Common myeloid progenitor, CD34-positive (primary cell): ENCODE measurements around the gene LPCAT2.

ENCODE experiments used
- CTCF ChIA-PET: fragments of 350-600 bp; sonication (Branson Sonifier 250); formaldehyde crosslinking; loops from one replicate; lab custom pipeline; 2021; ENCODE audit warnings: antibody characterized with exemption; lab: Charles Lee
- POLR2A ChIA-PET: fragments of 350-600 bp; sonication (Branson Sonifier 250); formaldehyde crosslinking; loops from one replicate; lab custom pipeline; 2021; ENCODE audit warnings: antibody characterized with exemption; lab: Charles Lee
- DNase-seq, 3 donors: peaks; one replicate each; pipeline versions ENCODE4 v3.0.0 to v3.0.0-alpha.2; 2013
- H3K27ac ChIP-seq, 2 experiments: 1 replicate in 1 of 2; 2 replicates in 1 of 2; pipeline ENCODE4 v1.7.0; 2013; ENCODE audit warnings: inconsistent platforms in 2 of 2, low read length in 2 of 2, mild to moderate bottlenecking in 2 of 2, low read depth in 1 of 2, moderate library complexity in 1 of 2; ENCODE audit not compliant: severe bottlenecking in 2 of 2, insufficient read depth in 1 of 2, poor library complexity in 1 of 2
- H3K27me3 ChIP-seq, 5 experiments: replicated peaks in 2 of 5; 1 replicate in 3 of 5; 2 replicates in 2 of 5; pipeline versions ENCODE4 v1.6.1 to v1.7.0; 2013; ENCODE audit warnings: low read length in 4 of 5, mild to moderate bottlenecking in 2 of 5, moderate library complexity in 2 of 5, inconsistent platforms in 1 of 5; ENCODE audit not compliant: insufficient read depth in 5 of 5, control insufficient read depth in 4 of 5
- H3K36me3 ChIP-seq, 4 experiments: 1 replicate in 2 of 4; 2 replicates in 2 of 4; pipeline versions ENCODE4 v1.6.1 to v1.7.0; 2013; ENCODE audit warnings: low read length in 3 of 4, control low read depth in 1 of 4, mild to moderate bottlenecking in 1 of 4; ENCODE audit not compliant: control insufficient read depth in 4 of 4, insufficient read depth in 4 of 4
- H3K4me1 ChIP-seq, 4 experiments: 1 replicate in 3 of 4; 2 replicates in 1 of 4; pipeline versions ENCODE4 v1.6.1 to v1.7.1; 2013; ENCODE audit warnings: low read length in 3 of 4, mild to moderate bottlenecking in 3 of 4, control low read depth in 1 of 4, inconsistent platforms in 1 of 4, moderate library complexity in 1 of 4; ENCODE audit not compliant: control insufficient read depth in 4 of 4, insufficient read depth in 4 of 4; ENCODE audit errors: control extremely low read depth in 1 of 4
- H3K4me3 ChIP-seq, 7 experiments: 1 replicate in 4 of 7; 2 replicates in 3 of 7; pipeline versions ENCODE4 v1.5.1 to v1.7.0; 2013; ENCODE audit warnings: mild to moderate bottlenecking in 7 of 7, low read length in 6 of 7, moderate library complexity in 6 of 7, inconsistent platforms in 2 of 7, low read depth in 2 of 7, control low read depth in 1 of 7; ENCODE audit not compliant: insufficient read depth in 4 of 7, control insufficient read depth in 1 of 7; ENCODE audit errors: extremely low read depth in 1 of 7
- H3K9me3 ChIP-seq, 5 experiments: 1 replicate in 4 of 5; 2 replicates in 1 of 5; pipeline versions ENCODE4 v1.6.1 to v1.7.1; 2013; ENCODE audit warnings: low read length in 4 of 5, mild to moderate bottlenecking in 2 of 5, inconsistent platforms in 1 of 5, low read depth in 1 of 5, moderate library complexity in 1 of 5; ENCODE audit not compliant: control insufficient read depth in 4 of 5, insufficient read depth in 2 of 5; ENCODE audit errors: control extremely low read depth in 1 of 5
- WGBS: methylation state at CpG from one replicate; pipeline ENCODE4 v1.1.5; 2013; ENCODE audit not compliant: insufficient coverage; 5-methylcytosine and 5-hydroxymethylcytosine counted together

LPCAT2 gene

GRCh38 chr16:55510185-55510805 lies 1.4 kb downstream of the LPCAT2 start:
- Histone ChIP-seq H3K27me3 (no peaks in the 10 kb centered on the region), H3K9me3 (peaks cover 8 to 30% (median 23%) of the 10 kb centered on the region in 5 experiments), H3K4me1 (peaks cover 4 to 26% (median 9%) of the 10 kb centered on the region in 4 experiments), H3K36me3 (peaks cover 8 to 40% (median 14%) of the 10 kb centered on the region in 4 experiments), H3K4me3 (peak overlapping the region in 6 of 7 experiments; percentile 80 to 89 (median 84)), H3K27ac (no peak overlapping the region)
- WGBS, result no CpG with 5 or more reads among the region's 4 CpGs
- ChIA-PET POLR2A (interaction anchor here (0.8 kb wide), 1 partner anchor 28 kb away, joined by 3 read pairs; no protein-coding TSS in a partner anchor), CTCF (interaction anchor here (0.5 to 2.1 kb wide), 6 partner anchors 10 to 196 kb away, joined by 3 to 13 read pairs (median 4); no protein-coding TSS in a partner anchor)
- DNase-seq, result peak; percentile 39 to 92 (median 83)

- DNase-seq, result peak in 2 of 3 donors; percentile 22 to 33
- Histone ChIP-seq H3K9me3 (peaks cover 10 to 47% (median 26%) of the 10 kb centered on the region in 5 experiments), H3K36me3 (peaks cover 8 to 39% (median 14%) of the 10 kb centered on the region in 4 experiments), H3K4me3 (no peak overlapping the region), H3K27ac (no peak overlapping the region), H3K27me3 (no peaks in the 10 kb centered on the region), H3K4me1 (peaks cover 4 to 16% (median 9%) of the 10 kb centered on the region in 4 experiments)
- CTCF ChIA-PET, result interaction anchor here (1.0 to 2.1 kb wide), 7 partner anchors 12 to 189 kb away, joined by 3 to 7 read pairs (median 4); no protein-coding TSS in a partner anchor
- POLR2A ChIA-PET, result no interaction called here
- 100% methylated on average over 1 of the region's 1 CpG for WGBS
These were observed 4.1 kb downstream of the LPCAT2 start for GRCh38 chr16:55512941-55513340.

DNA sequence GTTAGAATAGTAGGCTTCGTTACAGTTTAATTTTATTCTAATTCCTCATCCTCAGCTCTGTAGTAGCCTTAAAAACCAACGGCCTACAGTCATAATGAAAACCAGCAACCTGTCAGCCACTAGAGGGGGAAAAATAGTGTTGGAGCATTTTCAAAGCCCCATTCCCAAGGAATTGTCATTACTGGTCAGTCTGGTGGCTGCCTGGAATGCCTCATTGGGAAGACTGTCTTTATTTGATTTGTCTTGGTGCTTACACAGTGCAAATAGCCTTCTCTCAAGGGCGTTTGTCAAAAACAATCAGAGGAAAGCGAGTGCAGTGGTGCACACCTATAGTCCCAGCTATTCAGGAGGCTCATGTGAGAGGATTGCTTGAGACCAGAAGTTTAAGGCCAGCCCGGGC lies 4.7 kb downstream of the LPCAT2 start:
- CTCF ChIA-PET, result interaction anchor here (0.9 to 2.1 kb wide), 7 partner anchors 12 to 188 kb away, joined by 3 to 11 read pairs (median 4); no protein-coding TSS in a partner anchor

DNA sequence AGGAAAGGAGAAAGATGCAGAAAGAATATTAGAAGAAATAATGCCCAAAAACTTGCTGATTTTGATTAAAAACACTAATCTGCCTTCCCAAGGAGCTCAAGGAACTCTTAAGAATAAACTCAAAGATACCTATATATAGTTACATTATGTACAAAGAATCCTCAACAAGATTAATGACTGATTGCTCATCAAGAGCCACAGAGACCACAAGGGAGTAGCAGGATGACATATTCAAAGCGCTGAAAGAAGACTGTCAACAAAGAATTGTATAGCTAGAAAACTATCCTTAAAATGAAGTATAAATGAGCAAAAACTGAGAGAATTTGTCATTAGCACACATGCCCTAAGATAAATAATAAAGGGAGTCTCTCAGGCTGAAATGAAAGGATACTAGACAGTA lies 6.2 kb downstream of the LPCAT2 start:
- H3K4me1 ChIP-seq, result peaks cover 1 to 7% (median 3%) of the 10 kb centered on the region in 4 experiments
- peaks cover 8 to 45% (median 14%) of the 10 kb centered on the region in 4 experiments for H3K36me3 ChIP-seq
- no peaks in the 10 kb centered on the region for H3K27me3 ChIP-seq
- POLR2A ChIA-PET, result interaction anchor here (0.7 kb wide), 1 partner anchor 182 kb away, joined by 4 read pairs; no protein-coding TSS in a partner anchor
- CTCF ChIA-PET, result interaction anchor here (0.9 to 1.9 kb wide), 3 partner anchors 14 to 50 kb away, joined by 4 to 11 read pairs (median 6); no protein-coding TSS in a partner anchor
- WGBS, result no CpG with 5 or more reads among the region's 1 CpG
- H3K9me3 ChIP-seq, result peaks cover 12 to 55% (median 26%) of the 10 kb centered on the region in 5 experiments
- no peak overlapping the region for H3K4me3 ChIP-seq
- H3K27ac ChIP-seq, result no peak overlapping the region
- DNase-seq, result peak in 1 of 3 donors; percentile 13

More for the DNA sequence above, 4.7 kb downstream of the LPCAT2 start:
- Histone ChIP-seq H3K27ac (no peak overlapping the region), H3K9me3 (peaks cover 10 to 52% (median 26%) of the 10 kb centered on the region in 5 experiments), H3K36me3 (peaks cover 8 to 39% (median 14%) of the 10 kb centered on the region in 4 experiments), H3K27me3 (no peaks in the 10 kb centered on the region), H3K4me1 (peaks cover 4 to 11% (median 7%) of the 10 kb centered on the region in 4 experiments), H3K4me3 (no peak overlapping the region)
- DNase-seq, result no peak
- WGBS, result 96% methylated on average over 3 of the region's 5 CpGs
- POLR2A ChIA-PET, result interaction anchor here (0.6 kb wide), 1 partner anchor 786 kb away, joined by 5 read pairs; no protein-coding TSS in a partner anchor

- Histone ChIP-seq H3K4me3 (no peak overlapping the region), H3K27me3 (no peaks in the 10 kb centered on the region), H3K4me1 (no peaks in the 10 kb centered on the region), H3K27ac (no peak overlapping the region), H3K36me3 (peaks cover 0 to 30% (median 2%) of the 10 kb centered on the region in 4 experiments), H3K9me3 (peaks cover 0 to 23% (median 5%) of the 10 kb centered on the region in 5 experiments)
- DNase-seq, result no peak
- no CpG with 5 or more reads among the region's 1 CpG for WGBS
- POLR2A ChIA-PET, result no interaction called here
- CTCF ChIA-PET, result no interaction called here
These were observed 12.9 kb downstream of the LPCAT2 start for GRCh38 chr16:55521792-55522191.

DNA sequence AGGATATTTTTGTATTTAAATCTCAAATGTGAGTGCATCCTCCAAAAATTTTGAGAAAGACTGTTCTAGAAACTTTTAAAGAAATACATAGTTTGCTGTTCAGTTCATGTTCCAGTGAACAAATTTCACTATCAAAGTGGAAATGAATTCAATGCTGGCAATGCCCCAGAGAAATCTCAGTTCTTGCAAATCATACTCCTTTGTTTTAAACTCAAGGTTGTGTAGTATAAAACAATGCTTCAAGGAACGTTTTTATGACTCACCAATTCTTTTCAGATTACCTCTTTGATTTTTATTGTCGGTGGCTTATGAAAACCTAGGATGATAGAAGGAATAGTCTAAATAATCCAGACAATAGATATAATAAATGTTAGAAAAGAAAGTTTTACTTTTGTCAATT lies 17.6 kb downstream of the LPCAT2 start:
- CTCF ChIA-PET, result interaction anchor here (1.0 to 2.3 kb wide), 3 partner anchors 14 to 48 kb away, joined by 4 to 8 read pairs (median 4); no protein-coding TSS in a partner anchor
- no peak for DNase-seq
- Histone ChIP-seq H3K4me1 (peaks cover 0 to 2% (median 0%) of the 10 kb centered on the region in 4 experiments), H3K9me3 (peaks cover 0 to 3% (median 0%) of the 10 kb centered on the region in 5 experiments), H3K4me3 (no peak overlapping the region), H3K27ac (no peak overlapping the region), H3K36me3 (peaks cover 6 to 54% (median 20%) of the 10 kb centered on the region in 4 experiments), H3K27me3 (no peaks in the 10 kb centered on the region)
- WGBS, result no CpG with 5 or more reads among the region's 2 CpGs
- POLR2A ChIA-PET, result no interaction called here
